HG03064 (cell line): ENCODE measurements around the gene PRSS56.
"Not testable (repeated sequence)": the region's sequence is repeated elsewhere in the genome, so short reads cannot be mapped to it uniquely, and the experiment has no call there.

Experiments
- ATAC-seq: cut with Tn5 transposase; IDR thresholded peaks from one replicate; pipeline ENCODE4 v1.9.1; 2021; ENCODE audit warnings: low read depth; ENCODE audit not compliant: unreplicated experiment

Gene PRSS56

DNA sequence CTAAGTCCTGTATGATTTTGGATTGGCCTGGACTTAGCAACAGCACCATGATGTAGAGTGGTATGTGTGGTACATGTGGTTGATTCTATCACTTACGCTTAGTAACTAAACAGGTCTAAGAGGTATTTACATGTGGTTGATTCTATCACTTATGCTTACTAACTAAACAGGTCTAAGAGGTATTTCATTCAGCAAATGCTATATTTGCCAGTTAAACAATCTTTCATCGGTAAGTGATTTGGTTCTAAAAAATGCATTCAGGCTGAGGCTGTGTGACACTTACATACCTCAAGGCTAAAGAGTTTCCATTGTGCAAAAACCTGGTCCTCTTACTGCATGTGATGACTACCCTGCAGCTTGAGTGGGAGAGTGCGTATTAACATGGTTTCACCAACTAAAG lies 43.4 kb downstream of the PRSS56 start:
- ATAC-seq = no peak

GRCh38 chr2:232567721-232568120 lies 47.5 kb downstream of the PRSS56 start:
- ATAC-seq = no peak

DNA sequence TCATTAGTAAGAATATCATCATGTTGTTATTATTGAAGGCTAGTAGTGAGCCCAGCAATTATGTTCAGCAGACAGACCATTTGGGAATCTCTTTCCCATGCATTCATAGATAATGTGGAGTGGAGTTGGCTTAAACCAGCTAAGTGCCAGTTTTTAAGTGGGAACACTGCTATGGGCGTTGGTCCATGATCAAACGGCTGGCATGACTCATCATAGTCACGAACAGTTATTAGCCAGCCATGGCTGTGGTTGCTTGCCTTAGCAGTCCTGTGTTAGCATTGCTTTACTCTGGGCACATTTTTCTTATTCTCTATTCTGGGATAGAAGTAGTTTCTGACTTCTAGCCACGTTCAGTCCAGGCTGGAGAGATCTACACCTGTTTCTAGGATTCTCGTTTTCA lies 48.0 kb downstream of the PRSS56 start:
- ATAC-seq = no peak

GRCh38 chr2:232569541-232569940 lies 49.4 kb downstream of the PRSS56 start:
- no peak for ATAC-seq

DNA sequence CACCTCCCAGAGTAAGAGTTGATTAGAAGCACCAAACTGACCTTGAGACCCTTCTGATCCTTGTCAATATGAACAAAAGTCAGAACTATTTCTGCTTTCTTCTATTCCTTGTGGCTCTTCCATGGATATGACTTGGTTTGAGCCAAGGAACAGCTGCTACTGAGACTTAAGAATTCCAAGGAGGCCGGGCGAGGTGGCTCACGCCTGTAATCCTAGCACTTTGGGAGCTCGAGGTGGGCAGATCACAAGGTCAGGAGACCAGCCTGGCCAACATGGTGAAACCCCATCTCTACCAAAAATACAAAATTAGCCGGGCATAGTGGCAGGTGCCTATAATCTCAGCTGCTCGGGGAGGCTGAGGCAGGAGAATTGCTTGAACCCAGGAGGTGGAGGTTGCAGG lies 50.3 kb downstream of the PRSS56 start:
- ATAC-seq = not testable (repeated sequence)

- ATAC-seq = no peak
Observed at GRCh38 chr2:232571026-232571474, 50.9 kb downstream of the PRSS56 start.

- ATAC-seq = no peak
Observed at GRCh38 chr2:232573042-232573441, 52.9 kb downstream of the PRSS56 start.

DNA sequence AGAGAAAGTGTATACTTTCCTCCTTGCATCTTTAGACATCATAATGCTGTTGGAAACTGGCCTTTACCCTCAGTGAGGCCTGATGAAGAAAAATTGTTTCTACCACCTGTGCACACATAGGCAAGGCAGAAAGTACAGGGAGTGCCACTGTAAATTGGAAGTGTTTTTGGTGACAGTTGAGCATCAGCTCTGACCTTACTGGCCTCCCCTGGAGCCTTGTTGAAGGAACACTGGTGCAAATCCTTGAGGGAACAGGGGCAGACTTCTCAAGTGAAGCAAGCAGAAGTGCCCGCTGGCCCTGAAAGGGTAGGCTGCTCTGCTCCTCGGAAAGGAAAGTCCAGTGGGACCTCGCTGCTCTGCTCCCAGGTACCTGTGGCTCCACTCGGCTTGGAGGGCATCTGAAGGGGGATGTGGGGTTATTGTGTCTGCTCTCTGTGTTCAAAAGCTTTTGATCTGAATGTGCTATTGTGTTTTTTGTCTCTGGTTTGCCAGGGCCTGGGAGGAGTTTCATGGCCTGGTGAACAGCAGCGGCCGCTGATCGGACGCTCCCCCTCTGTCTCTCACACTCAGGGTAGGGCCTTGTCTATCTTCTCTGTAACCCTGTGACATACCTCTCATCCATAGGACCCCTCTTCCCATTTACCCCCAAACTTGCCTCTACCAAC lies 53.7 kb downstream of the PRSS56 start:
- ATAC-seq = no peak

DNA sequence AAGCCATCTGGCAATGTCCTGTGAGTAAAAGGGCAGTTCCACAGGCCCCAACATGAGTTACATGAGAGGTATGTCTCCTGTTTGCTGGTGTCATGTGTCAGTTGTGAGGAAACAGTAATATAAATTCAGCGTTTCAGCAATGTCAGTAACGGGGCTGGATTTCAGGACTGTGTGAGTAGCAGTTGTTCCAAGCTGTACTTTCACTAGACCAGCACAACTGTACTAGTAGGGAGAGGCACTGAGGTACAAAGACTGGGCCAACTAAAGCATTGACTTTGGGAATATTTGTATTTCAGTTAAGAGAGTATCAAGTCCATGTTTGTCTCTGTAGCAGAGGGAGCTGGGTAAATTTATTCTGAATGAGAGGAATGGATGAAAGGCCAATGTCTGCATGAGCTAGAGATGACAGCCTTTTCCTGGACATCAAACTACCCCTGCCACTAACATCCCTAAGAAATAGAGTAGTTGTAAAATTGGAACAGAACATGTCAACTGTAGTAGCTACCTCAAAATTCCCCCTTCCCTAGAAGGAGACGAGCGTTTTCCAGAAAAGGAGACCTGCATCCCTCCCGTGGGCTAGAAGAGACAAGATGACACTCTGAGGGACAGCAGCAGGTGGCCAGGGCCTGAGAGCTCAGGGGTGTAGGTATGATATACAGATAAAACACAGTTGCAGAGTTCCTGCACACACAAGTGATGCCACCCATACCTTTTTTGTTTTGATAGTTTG lies 54.7 kb downstream of the PRSS56 start:
- ATAC-seq = no peak
